HG02642 (cell line): ENCODE results near the gene CDY1B.
"Not testable (repeated sequence)": the region's sequence is repeated elsewhere in the genome, so short reads cannot be mapped to it uniquely, and the experiment has no call there.

Experiments
- ATAC-seq: cut with Tn5 transposase; IDR thresholded peaks from one replicate; pipeline ENCODE4 v1.9.1; 2021; ENCODE audit warnings: mild to moderate bottlenecking; ENCODE audit not compliant: unreplicated experiment, poor library complexity

Gene CDY1B, protein sequence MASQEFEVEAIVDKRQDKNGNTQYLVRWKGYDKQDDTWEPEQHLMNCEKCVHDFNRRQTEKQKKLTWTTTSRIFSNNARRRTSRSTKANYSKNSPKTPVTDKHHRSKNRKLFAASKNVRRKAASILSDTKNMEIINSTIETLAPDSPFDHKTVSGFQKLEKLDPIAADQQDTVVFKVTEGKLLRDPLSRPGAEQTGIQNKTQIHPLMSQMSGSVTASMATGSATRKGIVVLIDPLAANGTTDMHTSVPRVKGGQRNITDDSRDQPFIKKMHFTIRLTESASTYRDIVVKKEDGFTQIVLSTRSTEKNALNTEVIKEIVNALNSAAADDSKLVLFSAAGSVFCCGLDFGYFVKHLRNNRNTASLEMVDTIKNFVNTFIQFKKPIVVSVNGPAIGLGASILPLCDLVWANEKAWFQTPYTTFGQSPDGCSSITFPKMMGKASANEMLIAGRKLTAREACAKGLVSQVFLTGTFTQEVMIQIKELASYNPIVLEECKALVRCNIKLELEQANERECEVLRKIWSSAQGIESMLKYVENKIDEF

DNA sequence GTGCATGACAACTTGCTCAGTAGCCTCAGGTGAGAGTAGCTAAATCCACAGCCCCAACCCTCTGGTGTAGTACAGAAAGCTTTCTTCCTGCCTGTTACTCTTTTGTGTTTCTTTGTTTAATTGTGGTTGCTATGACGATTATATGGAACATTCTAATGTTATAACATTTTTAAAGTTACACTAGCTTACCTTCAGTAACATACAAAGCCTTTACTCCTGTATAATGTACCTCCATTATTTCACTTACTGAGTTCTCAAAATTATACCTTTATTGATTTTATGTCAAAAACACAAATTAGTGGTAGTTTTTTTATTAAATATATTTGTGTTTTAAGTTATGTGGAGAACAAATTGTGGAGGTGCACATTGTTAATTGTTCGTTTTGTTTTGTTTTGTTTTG is at the start of gene CDY1B:
TSS of gene CDY1B (minus strand) at position 101 of the 400 bp plus-strand sequence. CDS start 331 bp downstream, outside the sequence.
- ATAC-seq = not testable (repeated sequence)

DNA sequence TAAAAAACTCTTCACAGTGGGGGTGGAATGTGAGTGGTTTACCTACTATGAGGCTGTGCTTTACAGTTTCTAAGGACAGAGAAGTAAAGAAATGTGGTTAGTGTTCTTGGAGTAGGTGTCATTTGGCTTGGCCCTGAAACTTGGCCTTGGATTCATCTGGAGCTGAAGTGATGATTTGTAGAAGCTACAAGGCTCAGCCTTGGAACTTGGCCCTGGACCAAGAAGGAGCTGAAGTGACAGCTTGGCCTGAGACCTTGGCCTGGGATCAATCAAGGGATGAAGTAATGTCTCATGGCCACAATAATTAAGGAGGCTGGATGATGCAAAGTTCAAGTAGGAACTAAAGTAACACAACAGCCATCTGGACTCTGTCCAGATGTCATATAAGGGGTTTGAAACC is 1.7 kb upstream of the CDY1B start:
- not testable (repeated sequence) for ATAC-seq

DNA sequence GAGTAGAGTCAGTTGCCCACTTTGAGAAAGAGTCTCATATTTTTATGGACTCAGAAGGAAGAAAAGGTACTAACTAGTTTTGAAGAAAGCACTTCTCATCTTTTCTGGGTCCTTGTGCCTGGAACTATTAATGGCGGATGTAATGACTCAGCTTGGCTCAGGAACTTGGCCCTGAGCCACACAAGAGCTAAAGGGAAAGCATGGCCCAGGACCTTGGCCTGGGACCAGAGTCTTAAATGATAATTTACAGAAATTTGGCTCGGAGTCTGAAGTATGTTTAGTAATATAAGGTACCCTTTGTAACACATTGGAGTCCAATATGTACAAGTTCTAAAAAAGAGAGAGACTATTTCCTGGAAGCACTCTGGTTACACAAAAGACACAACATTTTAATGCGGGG is 4.6 kb downstream of the CDY1B start:
- ATAC-seq = not testable (repeated sequence)

DNA sequence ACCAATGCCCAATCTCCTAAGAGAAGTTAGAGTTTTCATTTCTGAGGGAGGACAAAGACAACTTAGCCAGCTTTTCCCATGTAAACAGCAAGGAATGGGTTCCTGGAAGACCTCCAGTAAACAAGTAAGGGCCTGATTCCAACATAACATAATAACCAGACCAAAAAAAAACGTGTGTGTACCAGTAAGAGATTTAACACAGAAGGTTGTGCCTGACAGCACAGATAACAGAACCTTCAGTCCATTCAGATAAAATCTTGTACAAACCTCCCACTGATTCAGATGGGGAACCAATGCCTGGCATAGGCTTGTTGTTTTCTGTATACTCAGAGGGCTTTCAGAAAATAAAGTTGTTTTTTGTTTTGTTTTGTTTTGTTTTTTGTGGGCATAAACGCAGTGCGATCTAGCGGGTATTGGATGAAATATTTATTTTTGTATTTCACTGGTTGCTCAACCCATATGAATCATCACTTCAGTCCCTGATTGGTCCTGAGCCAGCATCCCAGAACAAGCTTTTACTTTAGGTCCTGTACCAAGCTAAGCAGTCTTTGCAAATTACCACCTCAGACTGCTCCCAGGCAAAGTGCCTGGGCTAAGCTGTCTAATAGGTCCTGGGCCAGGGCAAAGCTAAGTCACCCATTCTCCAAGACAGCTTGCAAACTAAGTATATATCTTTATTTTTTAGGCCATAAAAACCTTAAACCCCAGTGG is 8.7 kb downstream of the CDY1B start:
- ATAC-seq = not testable (repeated sequence)

DNA sequence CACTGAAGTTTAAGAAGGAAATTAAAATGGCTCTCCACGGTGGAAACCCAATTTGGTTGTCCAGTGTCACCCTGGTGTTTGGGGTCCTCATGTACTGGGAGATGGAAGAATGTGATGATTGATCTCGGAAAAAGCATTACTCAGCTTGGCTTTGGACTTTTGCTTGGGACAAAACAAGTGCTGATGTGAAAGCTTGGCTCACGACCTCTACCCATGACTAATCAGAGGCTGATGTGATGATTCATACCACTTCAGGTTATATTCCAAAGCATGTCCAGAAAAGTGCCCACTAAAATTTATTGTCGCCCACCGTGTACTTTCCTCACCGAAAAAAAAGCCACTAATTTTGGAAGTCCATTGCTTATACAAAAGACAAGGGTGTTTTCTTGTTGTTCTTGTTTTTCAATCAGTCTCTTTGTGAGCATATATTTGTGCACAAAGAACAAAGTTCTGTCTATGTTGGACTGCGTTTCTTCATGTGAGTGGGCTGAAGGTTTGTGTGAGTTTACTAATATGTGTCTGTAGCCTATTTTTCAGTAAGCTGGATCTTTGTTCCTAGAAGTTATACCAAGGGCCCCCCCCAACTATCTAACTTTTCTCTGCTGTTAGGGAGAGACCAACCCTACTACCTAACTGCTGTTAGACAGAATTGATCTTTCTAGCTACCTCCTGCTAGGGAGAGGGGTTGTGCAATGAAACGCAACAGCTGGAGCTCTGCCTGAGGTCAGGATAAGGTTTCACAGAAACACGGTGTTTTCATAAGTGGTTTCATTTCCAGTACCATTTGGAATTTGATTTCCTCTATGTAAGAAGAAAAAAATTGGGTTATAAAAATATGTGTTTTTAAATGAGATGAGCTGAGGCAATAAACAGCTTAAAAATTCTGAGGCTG is 21.4 kb downstream of the CDY1B start:
- not testable (repeated sequence) for ATAC-seq
